SU-DHL-6 (cell line): Measurements from ENCODE around the gene CDKAL1.

Experiments used
- H2AFZ ChIP-seq: fragments of 200-600 bp; sonication (generic); 2 replicates; pipeline ENCODE4 v1.6.1; 2014; ENCODE audit warnings: low read depth, mild to moderate bottlenecking, moderate library complexity, mixed read lengths, antibody characterized with exemption, low read length; ENCODE audit not compliant: severe bottlenecking
- H3F3A ChIP-seq: fragments of 200-600 bp; shearing (Covaris generic); 2 replicates; pipeline ENCODE4 v1.6.0; 2016; ENCODE audit warnings: antibody characterized with exemption, mild to moderate bottlenecking; ENCODE audit not compliant: insufficient read depth
- H3K27ac ChIP-seq: fragments of 200-600 bp; sonication (generic); 2 replicates; pipeline ENCODE4 v1.5.1; 2016; ENCODE audit warnings: low read depth, mild to moderate bottlenecking, low read length, moderate library complexity, mixed read lengths
- H3K27me3 ChIP-seq: fragments of 200-600 bp; sonication (generic), shearing (Covaris generic); 2 replicates; pipeline ENCODE4 v1.6.0; 2014; ENCODE audit warnings: mild to moderate bottlenecking, low read length
- H3K36me3 ChIP-seq: fragments of 200-600 bp; sonication (generic); 2 replicates; pipeline ENCODE4 v1.6.1; 2014; ENCODE audit warnings: mild to moderate bottlenecking, low read length, mixed read lengths
- H3K4me2 ChIP-seq: fragments of 300-600, 200-600 bp; shearing (Covaris generic), sonication (generic); 2 replicates; pipeline ENCODE4 v1.6.0; 2014; ENCODE audit warnings: low read length, low read depth, mild to moderate bottlenecking; ENCODE audit not compliant: poor library complexity, severe bottlenecking
- H3K4me3 ChIP-seq: fragments of 200-600 bp; sonication (generic); 2 replicates; pipeline ENCODE4 v1.5.1; 2014; ENCODE audit warnings: antibody characterized with exemption, low read length, mild to moderate bottlenecking, mixed read lengths; ENCODE audit not compliant: insufficient read depth, poor library complexity, severe bottlenecking
- H3K79me2 ChIP-seq: fragments of 200-600 bp; sonication (generic); 2 replicates; pipeline ENCODE4 v1.6.1; 2014; ENCODE audit warnings: mild to moderate bottlenecking, low read length, moderate library complexity; ENCODE audit not compliant: insufficient read depth
- H3K9ac ChIP-seq: fragments of 200-600 bp; sonication (generic); 2 replicates; pipeline ENCODE4 v1.7.0; 2014; ENCODE audit warnings: mild to moderate bottlenecking, low read length
- H3K9me2 ChIP-seq: fragments of 200-600 bp; sonication (generic); replicated peaks from 2 replicates; pipeline ENCODE4 v1.6.1; 2014; ENCODE audit warnings: low read length; ENCODE audit not compliant: insufficient read depth
- H3K9me3 ChIP-seq: fragments of 200-600 bp; sonication (generic); 2 replicates; pipeline ENCODE4 v1.6.1; 2014; ENCODE audit warnings: low read length, mixed read lengths; ENCODE audit not compliant: insufficient read depth
- H4K20me1 ChIP-seq: fragments of 200-600 bp; sonication (generic); 2 replicates; pipeline ENCODE4 v1.6.1; 2014; ENCODE audit warnings: low read depth, mild to moderate bottlenecking, antibody characterized with exemption, low read length, moderate library complexity, mixed read lengths
- CTCF ChIP-seq: fragments of 200-600 bp; sonication (generic); IDR thresholded peaks from one replicate; pipeline ENCODE4 v1.5.1; 2017; ENCODE audit warnings: antibody characterized with exemption, mild to moderate bottlenecking, low read length, moderate library complexity; ENCODE audit not compliant: insufficient read depth, poor library complexity, severe bottlenecking
- EZH2phosphoT487 ChIP-seq: fragments of 200-600 bp; sonication (generic), shearing (Covaris generic); conservative IDR thresholded peaks from 2 replicates; pipeline ENCODE4 v1.6.1; 2018; ENCODE audit warnings: mild to moderate bottlenecking, antibody characterized with exemption, low read length, moderate library complexity, mixed read lengths

CDKAL1 gene

GRCh38 chr6:20991910-20992309 lies 457.7 kb downstream of the CDKAL1 start:
- 0 out of 2 replicates have a peak, but pooled peaks cover 3% of the 10 kb centered on the region for H3K9me2 ChIP-seq
- TF ChIP-seq EZH2phosphoT487 = no peak

GRCh38 chr6:20996099-20996498 lies 461.8 kb downstream of the CDKAL1 start:
- no peaks in the 10 kb centered on the region for H3K36me3 ChIP-seq
- H3K4me2 ChIP-seq = no peak overlapping the region
- no peaks in the 10 kb centered on the region for H3K9me3 ChIP-seq
- H3F3A ChIP-seq = no peaks in the 10 kb centered on the region
- H3K9ac ChIP-seq = no peak overlapping the region
- no peak overlapping the region for H2AFZ ChIP-seq
- H3K27me3 ChIP-seq = no peaks in the 10 kb centered on the region
- no peaks in the 10 kb centered on the region for H3K9me2 ChIP-seq
- no peak overlapping the region for H3K4me3 ChIP-seq
- TF ChIP-seq CTCF (no peak), EZH2phosphoT487 (no peak)
- H4K20me1 ChIP-seq = no peaks in the 10 kb centered on the region
- no peak overlapping the region for H3K27ac ChIP-seq
- H3K79me2 ChIP-seq = no peaks in the 10 kb centered on the region

More at GRCh38 chr6:20991910-20992309, 457.7 kb downstream of the CDKAL1 start:
- Histone ChIP-seq H3K27me3 (no peaks in the 10 kb centered on the region), H3K9me3 (no peaks in the 10 kb centered on the region), H3K9ac (no peak overlapping the region), H3K4me2 (no peak overlapping the region), H2AFZ (no peak overlapping the region), H3K4me3 (no peak overlapping the region), H3F3A (no peaks in the 10 kb centered on the region), H3K79me2 (no peaks in the 10 kb centered on the region), H3K36me3 (no peaks in the 10 kb centered on the region), H4K20me1 (no peaks in the 10 kb centered on the region), H3K27ac (no peak overlapping the region)

GRCh38 chr6:20997143-20997769 lies 463.0 kb downstream of the CDKAL1 start:
- Histone ChIP-seq H3K27ac (no peak overlapping the region), H3K36me3 (no peaks in the 10 kb centered on the region), H3K9ac (no peak overlapping the region), H2AFZ (no peak overlapping the region), H3K9me3 (no peaks in the 10 kb centered on the region), H3K4me2 (no peak overlapping the region), H3K79me2 (no peaks in the 10 kb centered on the region), H4K20me1 (no peaks in the 10 kb centered on the region), H3K27me3 (no peaks in the 10 kb centered on the region), H3K4me3 (no peak overlapping the region), H3F3A (no peaks in the 10 kb centered on the region), H3K9me2 (no peaks in the 10 kb centered on the region)
- TF ChIP-seq EZH2phosphoT487 = no peak
- TF ChIP-seq CTCF = no peak

GRCh38 chr6:20997770-20998147 lies 463.5 kb downstream of the CDKAL1 start:
- Histone ChIP-seq H3K27me3 (no peaks in the 10 kb centered on the region), H3K27ac (no peak overlapping the region), H3K9ac (no peak overlapping the region), H3K79me2 (no peaks in the 10 kb centered on the region), H2AFZ (no peak overlapping the region), H3K9me3 (no peaks in the 10 kb centered on the region), H3K4me2 (no peak overlapping the region), H3K4me3 (no peak overlapping the region), H3K36me3 (no peaks in the 10 kb centered on the region), H3K9me2 (no peaks in the 10 kb centered on the region), H4K20me1 (no peaks in the 10 kb centered on the region), H3F3A (no peaks in the 10 kb centered on the region)
- TF ChIP-seq CTCF (no peak), EZH2phosphoT487 (no peak)
